HepG2 (cell line): ENCODE data around the gene ASXL1. TPM values are rescaled to one million over a fixed set of nuclear protein-coding genes. Genes with fewer than 3 reads are reported as not detected.
A peak's percentile ranks its signal among the peaks of the same experiment; 100 is the strongest.

ENCODE experiments used
- AFF4 ChIP-seq: sonication (generic); formaldehyde crosslinking; IDR thresholded peaks from 2 replicates; pipeline ENCODE4 v1.4.0; 2020; ENCODE audit warnings: missing genetic modification reagents
- E2F1 ChIP-seq: sonication (generic); formaldehyde crosslinking; IDR thresholded peaks from 2 replicates; pipeline ENCODE4 v1.5.0; 2020; ENCODE audit warnings: missing genetic modification reagents
- ESRRA ChIP-seq: sonication (generic); formaldehyde crosslinking; IDR thresholded peaks from 2 replicates; pipeline ENCODE4 v1.5.1; 2020; ENCODE audit warnings: mild to moderate bottlenecking, low read depth, missing genetic modification reagents
- HOXA5 ChIP-seq: sonication (generic); formaldehyde crosslinking; IDR thresholded peaks from 2 replicates; pipeline ENCODE4 v1.4.0; 2020; ENCODE audit warnings: missing genetic modification reagents
- MTF2 ChIP-seq: sonication (generic); formaldehyde crosslinking; IDR thresholded peaks from 2 replicates; pipeline ENCODE4 v1.5.0; 2020; ENCODE audit warnings: missing genetic modification reagents, borderline replicate concordance
- NCOA1 ChIP-seq: sonication (generic); formaldehyde crosslinking; IDR thresholded peaks from 2 replicates; pipeline ENCODE4 v1.9.0; 2021; ENCODE audit warnings: missing genetic modification reagents
- NR2F6 ChIP-seq, 2 experiments: IDR thresholded peaks; 2 replicates each; pipeline ENCODE4 v1.6.1; 2016; ENCODE audit warnings: antibody characterized with exemption in 1 of 2, mild to moderate bottlenecking in 1 of 2
- PHF5A ChIP-seq: IDR thresholded peaks from one replicate; pipeline ENCODE4 v1.6.1; 2018; ENCODE audit warnings: low read depth, missing genetic modification reagents; ENCODE audit not compliant: unreplicated experiment
- PLRG1 ChIP-seq: fragments of 450-650 bp; conservative IDR thresholded peaks from 2 replicates; pipeline ENCODE4 v1.6.1; 2016
- POLR2AphosphoS5 ChIP-seq: IDR thresholded peaks from 2 replicates; pipeline ENCODE4 v1.6.1; 2012; ENCODE audit warnings: low read depth, low read length
- RERE ChIP-seq: IDR thresholded peaks from 2 replicates; pipeline ENCODE4 v1.6.1; 2016; ENCODE audit warnings: low read depth, missing genetic modification reagents, missing compliant biosample characterization
- REXO4 ChIP-seq: sonication (generic); formaldehyde crosslinking; IDR thresholded peaks from 2 replicates; pipeline ENCODE4 v1.8.0; 2022; ENCODE audit warnings: missing genetic modification reagents, mild to moderate bottlenecking, borderline replicate concordance
- SALL2 ChIP-seq: sonication (generic); formaldehyde crosslinking; IDR thresholded peaks from 2 replicates; pipeline ENCODE4 v1.8.1; 2023; ENCODE audit warnings: mild to moderate bottlenecking, missing genetic modification reagents, inconsistent platforms
- SKIL ChIP-seq: sonication (generic); formaldehyde crosslinking; IDR thresholded peaks from 2 replicates; pipeline ENCODE4 v1.8.0; 2022; ENCODE audit warnings: missing genetic modification reagents, mild to moderate bottlenecking, moderate library complexity, borderline replicate concordance
- TGIF2 ChIP-seq: IDR thresholded peaks from 2 replicates; pipeline ENCODE4 v1.6.1; 2016; ENCODE audit warnings: control low read depth, missing compliant biosample characterization
- ZNF235 ChIP-seq: sonication (generic); formaldehyde crosslinking; IDR thresholded peaks from 2 replicates; pipeline ENCODE4 v1.8.1; 2023; ENCODE audit warnings: mild to moderate bottlenecking, missing genetic modification reagents, borderline replicate concordance
- ZNF557 ChIP-seq: sonication (generic); formaldehyde crosslinking; IDR thresholded peaks from 2 replicates; pipeline ENCODE4 v1.4.0; 2020; ENCODE audit warnings: missing genetic modification reagents
- ZNF776 ChIP-seq: sonication (generic); formaldehyde crosslinking; IDR thresholded peaks from 2 replicates; pipeline ENCODE4 v1.4.0; 2020; ENCODE audit warnings: mild to moderate bottlenecking, missing genetic modification reagents
- ZZZ3 ChIP-seq: sonication (generic); formaldehyde crosslinking; IDR thresholded peaks from 2 replicates; pipeline ENCODE4 v1.4.0; 2020; ENCODE audit warnings: missing genetic modification reagents, mild to moderate bottlenecking, borderline replicate concordance
- polyA plus RNA-seq, 8 experiments: library from polyadenylated mRNA; depleted of rRNA in 3 of 8; stranded (reverse) in 7 of 8; unstranded in 1 of 8; fragments of >200 nt; fragmentation: Illumina TruSeq in 4 of 8; extraction: Trizol in 4 of 8; gene quantifications; 2 replicates each; pipeline versions ENCODE4 v1.2.1 to v1.2.3, GENCODE V29; 2011 to 2016; ENCODE audit warnings: low read depth in 4 of 8, missing spikeins in 1 of 8, mixed read lengths in 1 of 8; ENCODE audit not compliant: insufficient read depth in 1 of 8
- total RNA-seq, 5 experiments: library from RNA; depleted of rRNA; stranded (reverse); fragments of >200 nt; fragmentation: Illumina TruSeq; extraction: Trizol; gene quantifications; 2 replicates each; pipeline ENCODE4 v1.2.3, GENCODE V29; 2016; ENCODE audit warnings: low read depth in 1 of 5

ASXL1 gene
- total and polyA plus RNA-seq, 2 of the 13 experiments (the other 11 are each of a cell fraction or from before 2014, with no cell fraction given) = 62.1 to 74.8 TPM

- TF ChIP-seq POLR2AphosphoS5 (no peak), AFF4 (no peak), ZNF776 (CRISPR knock-in tag) (no peak), SALL2 (CRISPR knock-in tag) (no peak; the same call in 1 of the 2 replicates), E2F1 (CRISPR knock-in tag) (no peak), MTF2 (no peak), RERE (CRISPR knock-in tag) (no peak), TGIF2 (peak; percentile 40; the same call in 1 of the 2 replicates), PLRG1 (no peak), ZZZ3 (CRISPR knock-in tag) (no peak), ESRRA (no peak), HOXA5 (CRISPR knock-in tag) (no peak), NCOA1 (no peak), SKIL (CRISPR knock-in tag) (no peak), NR2F6 (IDR thresholded peaks at IDR 0.05) (peak; percentile 83), NR2F6 (CRISPR knock-in tag; IDR thresholded peaks at IDR 0.05) (peak; percentile 93), ZNF235 (no peak), PHF5A (CRISPR knock-in tag) (no peak), ZNF557 (CRISPR knock-in tag) (no peak), REXO4 (CRISPR knock-in tag) (no peak)
Measured at GRCh38 chr20:32338665-32339064, 19.5 kb upstream of the ASXL1 start (continued).
